HepG2 (cell line): ENCODE results near the gene ARHGAP35. TPM values are rescaled to one million over a fixed set of nuclear protein-coding genes. Genes with fewer than 3 reads are reported as not detected.
A peak's percentile ranks its signal among the peaks of the same experiment; 100 is the strongest.

Experiments used
- HOXA7 ChIP-seq: sonication (generic); formaldehyde crosslinking; IDR thresholded peaks from 2 replicates; pipeline ENCODE4 v1.8.1; 2022; ENCODE audit warnings: mild to moderate bottlenecking, missing genetic modification reagents, moderate library complexity
- JUND ChIP-seq: sonication (generic); formaldehyde crosslinking; IDR thresholded peaks from 2 replicates; pipeline ENCODE4 v1.8.0; 2022; ENCODE audit warnings: mild to moderate bottlenecking, missing genetic modification reagents
- NR2C2 ChIP-seq: sonication (generic); formaldehyde crosslinking; IDR thresholded peaks from 2 replicates; pipeline ENCODE4 v1.4.0; 2020; ENCODE audit warnings: missing genetic modification reagents, mild to moderate bottlenecking, moderate library complexity, borderline replicate concordance
- PHB2 ChIP-seq: fragments of 450-650 bp; IDR thresholded peaks from 2 replicates; pipeline ENCODE4 v1.6.1; 2018; ENCODE audit not compliant: partially characterized antibody
- RNF2 ChIP-seq: fragments of 450-650 bp; conservative IDR thresholded peaks from 2 replicates; pipeline ENCODE4 v1.6.1; 2016; ENCODE audit warnings: low read depth
- SMC3 ChIP-seq: IDR thresholded peaks from 2 replicates; pipeline ENCODE4 v1.6.1; 2011; ENCODE audit warnings: low read length, improper control_type of control experiment
- SRSF1 ChIP-seq: fragments of 200-400 bp; formaldehyde crosslinking; optimal IDR thresholded peaks from 2 replicates; pipeline ENCODE3; 2017; ENCODE audit warnings: mild to moderate bottlenecking, low read depth, low read length, moderate library complexity
- ZMYM2 ChIP-seq: sonication (generic); formaldehyde crosslinking; IDR thresholded peaks from 2 replicates; pipeline ENCODE4 v1.8.0; 2022; ENCODE audit warnings: mild to moderate bottlenecking, missing genetic modification reagents
- ZNF329 ChIP-seq: sonication (generic); formaldehyde crosslinking; IDR thresholded peaks from 2 replicates; pipeline ENCODE4 v1.9.0; 2021; ENCODE audit warnings: low read depth, mild to moderate bottlenecking, missing genetic modification reagents
- ZNF652 ChIP-seq: IDR thresholded peaks from 2 replicates; pipeline ENCODE4 v1.6.1; 2016; ENCODE audit warnings: low read depth, borderline replicate concordance
- polyA plus RNA-seq, 8 experiments: library from polyadenylated mRNA; depleted of rRNA in 3 of 8; stranded (reverse) in 7 of 8; unstranded in 1 of 8; fragments of >200 nt; fragmentation: Illumina TruSeq in 4 of 8; extraction: Trizol in 4 of 8; gene quantifications; 2 replicates each; pipeline versions ENCODE4 v1.2.1 to v1.2.3, GENCODE V29; 2011 to 2016; ENCODE audit warnings: low read depth in 4 of 8, missing spikeins in 1 of 8, mixed read lengths in 1 of 8; ENCODE audit not compliant: insufficient read depth in 1 of 8
- total RNA-seq, 5 experiments: library from RNA; depleted of rRNA; stranded (reverse); fragments of >200 nt; fragmentation: Illumina TruSeq; extraction: Trizol; gene quantifications; 2 replicates each; pipeline ENCODE4 v1.2.3, GENCODE V29; 2016; ENCODE audit warnings: low read depth in 1 of 5
- TF ChIP-seq, protein P1 (sequence below): sonication (generic); formaldehyde crosslinking; IDR thresholded peaks from 2 replicates; pipeline ENCODE4 v1.5.0; 2020; ENCODE audit warnings: mild to moderate bottlenecking, missing genetic modification reagents, borderline replicate concordance
- TF ChIP-seq, protein P2 (sequence below): IDR thresholded peaks from 2 replicates; pipeline ENCODE4 v1.6.1; 2016; ENCODE audit warnings: missing genetic modification reagents, missing compliant biosample characterization
- TF ChIP-seq, protein P3 (sequence below): sonication (generic); formaldehyde crosslinking; conservative IDR thresholded peaks from 2 replicates; pipeline ENCODE4 v1.8.1; 2023; ENCODE audit warnings: missing genetic modification reagents
- TF ChIP-seq, protein P4 (sequence below): sonication (generic); formaldehyde crosslinking; IDR thresholded peaks from 2 replicates; pipeline ENCODE4 v1.8.0; 2022; ENCODE audit warnings: mild to moderate bottlenecking, missing genetic modification reagents, moderate library complexity
- TF ChIP-seq, protein P5 (sequence below): IDR thresholded peaks from 2 replicates; pipeline ENCODE4 v1.6.1; 2012; ENCODE audit warnings: inconsistent platforms
- TF ChIP-seq, protein P6 (sequence below): sonication (generic); formaldehyde crosslinking; IDR thresholded peaks from 2 replicates; pipeline ENCODE4 v1.8.1; 2023; ENCODE audit warnings: mild to moderate bottlenecking, missing genetic modification reagents

Gene ARHGAP35
- total and polyA plus RNA-seq, 2 of the 13 experiments (the other 11 are each of a cell fraction or from before 2014, with no cell fraction given) = 30.1 to 30.2 TPM

DNA sequence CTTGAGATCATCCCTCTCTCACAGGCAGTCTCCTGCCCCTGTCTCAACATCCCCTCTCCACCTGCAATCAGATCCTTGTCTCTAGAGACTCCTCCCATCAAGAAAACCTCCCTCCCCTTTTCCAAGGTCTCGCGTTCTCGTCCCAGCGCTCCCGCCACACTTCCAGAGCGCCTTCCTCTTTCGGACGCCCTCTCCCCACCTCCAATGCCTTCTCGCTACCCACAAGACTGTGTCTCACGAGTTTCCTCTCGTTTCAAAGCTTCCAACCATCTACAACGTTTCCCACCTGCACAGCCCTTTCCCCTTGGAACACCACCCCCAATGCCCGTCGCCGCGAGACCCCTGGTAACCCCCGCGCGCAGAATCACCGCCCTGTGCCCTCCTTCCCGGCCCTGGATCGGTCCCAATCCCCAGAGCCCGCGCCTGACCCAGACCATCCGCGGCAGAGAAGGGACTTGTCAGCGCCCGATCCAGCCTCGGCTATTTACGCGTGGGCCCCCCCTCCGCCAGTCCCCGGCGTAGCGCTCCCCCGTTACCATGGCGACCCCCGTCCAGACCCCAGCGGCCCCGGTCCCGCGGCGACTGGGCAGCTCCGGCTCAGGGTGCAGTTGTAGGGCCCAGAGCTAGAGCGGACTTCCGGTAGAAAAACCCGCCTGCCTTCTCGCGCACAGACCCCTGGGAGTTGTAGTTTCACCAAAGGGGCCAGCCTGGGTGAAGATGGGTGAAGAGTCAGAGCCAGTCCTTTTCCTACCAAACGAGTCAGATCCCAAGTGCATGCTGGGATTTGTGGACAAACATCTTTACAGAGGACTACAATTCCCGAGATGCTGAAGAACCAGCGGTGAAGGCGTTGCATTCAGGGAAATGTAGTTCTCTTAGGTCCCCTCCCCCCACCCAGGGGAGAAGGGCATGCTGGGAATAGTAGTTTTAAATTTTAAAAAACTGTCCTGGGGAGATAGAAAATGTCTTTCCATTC, 10.3 kb upstream of the ARHGAP35 start, which contains the start of gene AP2S1 (continued):
- TF ChIP-seq, protein P1, sequence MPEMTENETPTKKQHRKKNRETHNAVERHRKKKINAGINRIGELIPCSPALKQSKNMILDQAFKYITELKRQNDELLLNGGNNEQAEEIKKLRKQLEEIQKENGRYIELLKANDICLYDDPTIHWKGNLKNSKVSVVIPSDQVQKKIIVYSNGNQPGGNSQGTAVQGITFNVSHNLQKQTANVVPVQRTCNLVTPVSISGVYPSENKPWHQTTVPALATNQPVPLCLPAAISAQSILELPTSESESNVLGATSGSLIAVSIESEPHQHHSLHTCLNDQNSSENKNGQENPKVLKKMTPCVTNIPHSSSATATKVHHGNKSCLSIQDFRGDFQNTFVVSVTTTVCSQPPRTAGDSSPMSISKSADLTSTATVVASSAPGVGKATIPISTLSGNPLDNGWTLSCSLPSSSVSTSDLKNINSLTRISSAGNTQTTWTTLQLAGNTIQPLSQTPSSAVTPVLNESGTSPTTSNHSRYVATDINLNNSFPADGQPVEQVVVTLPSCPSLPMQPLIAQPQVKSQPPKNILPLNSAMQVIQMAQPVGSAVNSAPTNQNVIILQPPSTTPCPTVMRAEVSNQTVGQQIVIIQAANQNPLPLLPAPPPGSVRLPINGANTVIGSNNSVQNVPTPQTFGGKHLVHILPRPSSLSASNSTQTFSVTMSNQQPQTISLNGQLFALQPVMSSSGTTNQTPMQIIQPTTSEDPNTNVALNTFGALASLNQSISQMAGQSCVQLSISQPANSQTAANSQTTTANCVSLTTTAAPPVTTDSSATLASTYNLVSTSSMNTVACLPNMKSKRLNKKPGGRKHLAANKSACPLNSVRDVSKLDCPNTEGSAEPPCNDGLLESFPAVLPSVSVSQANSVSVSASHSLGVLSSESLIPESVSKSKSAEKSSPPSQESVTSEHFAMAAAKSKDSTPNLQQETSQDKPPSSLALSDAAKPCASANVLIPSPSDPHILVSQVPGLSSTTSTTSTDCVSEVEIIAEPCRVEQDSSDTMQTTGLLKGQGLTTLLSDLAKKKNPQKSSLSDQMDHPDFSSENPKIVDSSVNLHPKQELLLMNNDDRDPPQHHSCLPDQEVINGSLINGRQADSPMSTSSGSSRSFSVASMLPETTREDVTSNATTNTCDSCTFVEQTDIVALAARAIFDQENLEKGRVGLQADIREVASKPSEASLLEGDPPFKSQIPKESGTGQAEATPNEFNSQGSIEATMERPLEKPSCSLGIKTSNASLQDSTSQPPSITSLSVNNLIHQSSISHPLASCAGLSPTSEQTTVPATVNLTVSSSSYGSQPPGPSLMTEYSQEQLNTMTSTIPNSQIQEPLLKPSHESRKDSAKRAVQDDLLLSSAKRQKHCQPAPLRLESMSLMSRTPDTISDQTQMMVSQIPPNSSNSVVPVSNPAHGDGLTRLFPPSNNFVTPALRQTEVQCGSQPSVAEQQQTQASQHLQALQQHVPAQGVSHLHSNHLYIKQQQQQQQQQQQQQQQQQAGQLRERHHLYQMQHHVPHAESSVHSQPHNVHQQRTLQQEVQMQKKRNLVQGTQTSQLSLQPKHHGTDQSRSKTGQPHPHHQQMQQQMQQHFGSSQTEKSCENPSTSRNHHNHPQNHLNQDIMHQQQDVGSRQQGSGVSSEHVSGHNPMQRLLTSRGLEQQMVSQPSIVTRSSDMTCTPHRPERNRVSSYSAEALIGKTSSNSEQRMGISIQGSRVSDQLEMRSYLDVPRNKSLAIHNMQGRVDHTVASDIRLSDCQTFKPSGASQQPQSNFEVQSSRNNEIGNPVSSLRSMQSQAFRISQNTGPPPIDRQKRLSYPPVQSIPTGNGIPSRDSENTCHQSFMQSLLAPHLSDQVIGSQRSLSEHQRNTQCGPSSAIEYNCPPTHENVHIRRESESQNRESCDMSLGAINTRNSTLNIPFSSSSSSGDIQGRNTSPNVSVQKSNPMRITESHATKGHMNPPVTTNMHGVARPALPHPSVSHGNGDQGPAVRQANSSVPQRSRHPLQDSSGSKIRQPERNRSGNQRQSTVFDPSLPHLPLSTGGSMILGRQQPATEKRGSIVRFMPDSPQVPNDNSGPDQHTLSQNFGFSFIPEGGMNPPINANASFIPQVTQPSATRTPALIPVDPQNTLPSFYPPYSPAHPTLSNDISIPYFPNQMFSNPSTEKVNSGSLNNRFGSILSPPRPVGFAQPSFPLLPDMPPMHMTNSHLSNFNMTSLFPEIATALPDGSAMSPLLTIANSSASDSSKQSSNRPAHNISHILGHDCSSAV = no peak
- no peak for TF ChIP-seq RNF2
- TF ChIP-seq, protein P2, sequence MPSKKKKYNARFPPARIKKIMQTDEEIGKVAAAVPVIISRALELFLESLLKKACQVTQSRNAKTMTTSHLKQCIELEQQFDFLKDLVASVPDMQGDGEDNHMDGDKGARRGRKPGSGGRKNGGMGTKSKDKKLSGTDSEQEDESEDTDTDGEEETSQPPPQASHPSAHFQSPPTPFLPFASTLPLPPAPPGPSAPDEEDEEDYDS = peak; percentile 69
- TF ChIP-seq HOXA7 (CRISPR knock-in tag) = no peak
- TF ChIP-seq, protein P3, sequence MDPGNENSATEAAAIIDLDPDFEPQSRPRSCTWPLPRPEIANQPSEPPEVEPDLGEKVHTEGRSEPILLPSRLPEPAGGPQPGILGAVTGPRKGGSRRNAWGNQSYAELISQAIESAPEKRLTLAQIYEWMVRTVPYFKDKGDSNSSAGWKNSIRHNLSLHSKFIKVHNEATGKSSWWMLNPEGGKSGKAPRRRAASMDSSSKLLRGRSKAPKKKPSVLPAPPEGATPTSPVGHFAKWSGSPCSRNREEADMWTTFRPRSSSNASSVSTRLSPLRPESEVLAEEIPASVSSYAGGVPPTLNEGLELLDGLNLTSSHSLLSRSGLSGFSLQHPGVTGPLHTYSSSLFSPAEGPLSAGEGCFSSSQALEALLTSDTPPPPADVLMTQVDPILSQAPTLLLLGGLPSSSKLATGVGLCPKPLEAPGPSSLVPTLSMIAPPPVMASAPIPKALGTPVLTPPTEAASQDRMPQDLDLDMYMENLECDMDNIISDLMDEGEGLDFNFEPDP (CRISPR knock-in tag) = no peak
- TF ChIP-seq, protein P4, sequence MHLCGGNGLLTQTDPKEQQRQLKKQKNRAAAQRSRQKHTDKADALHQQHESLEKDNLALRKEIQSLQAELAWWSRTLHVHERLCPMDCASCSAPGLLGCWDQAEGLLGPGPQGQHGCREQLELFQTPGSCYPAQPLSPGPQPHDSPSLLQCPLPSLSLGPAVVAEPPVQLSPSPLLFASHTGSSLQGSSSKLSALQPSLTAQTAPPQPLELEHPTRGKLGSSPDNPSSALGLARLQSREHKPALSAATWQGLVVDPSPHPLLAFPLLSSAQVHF (CRISPR knock-in tag) = 0 out of 2 replicates have a peak, but pooled peaks have one; percentile 46
- TF ChIP-seq SRSF1 = peak; percentile 46
- 0 out of 2 replicates have a peak, but pooled peaks have one; percentile 59 for TF ChIP-seq ZNF329 (CRISPR knock-in tag)
- TF ChIP-seq JUND (CRISPR knock-in tag) = 0 out of 2 replicates have a peak, but pooled peaks have one; percentile 56
- TF ChIP-seq, protein P5, sequence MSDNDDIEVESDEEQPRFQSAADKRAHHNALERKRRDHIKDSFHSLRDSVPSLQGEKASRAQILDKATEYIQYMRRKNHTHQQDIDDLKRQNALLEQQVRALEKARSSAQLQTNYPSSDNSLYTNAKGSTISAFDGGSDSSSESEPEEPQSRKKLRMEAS = peak; percentile 41; the same call in 1 of the 2 replicates
- no peak; the same call in 1 of the 2 replicates for TF ChIP-seq SMC3
- no peak for TF ChIP-seq PHB2
- TF ChIP-seq ZNF652 (CRISPR knock-in tag) = no peak
- no peak; the same call in 1 of the 2 replicates for TF ChIP-seq ZMYM2 (CRISPR knock-in tag)
- TF ChIP-seq, protein P6, sequence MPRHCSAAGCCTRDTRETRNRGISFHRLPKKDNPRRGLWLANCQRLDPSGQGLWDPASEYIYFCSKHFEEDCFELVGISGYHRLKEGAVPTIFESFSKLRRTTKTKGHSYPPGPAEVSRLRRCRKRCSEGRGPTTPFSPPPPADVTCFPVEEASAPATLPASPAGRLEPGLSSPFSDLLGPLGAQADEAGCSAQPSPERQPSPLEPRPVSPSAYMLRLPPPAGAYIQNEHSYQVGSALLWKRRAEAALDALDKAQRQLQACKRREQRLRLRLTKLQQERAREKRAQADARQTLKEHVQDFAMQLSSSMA (CRISPR knock-in tag) = peak; percentile 71
- TF ChIP-seq NR2C2 = peak; percentile 88
